OCI-LY1 (cell line): ENCODE results near the gene CYB5A.
"Not testable (repeated sequence)": the region's sequence is repeated elsewhere in the genome, so short reads cannot be mapped to it uniquely, and the experiment has no call there.

Experiments
- H2AFZ ChIP-seq: fragments of 200-600 bp; sonication (generic), shearing (Covaris generic); 2 replicates; pipeline ENCODE4 v1.6.0; 2014; ENCODE audit warnings: antibody characterized with exemption, mild to moderate bottlenecking, low read length
- H3F3A ChIP-seq: fragments of 200-600 bp; sonication (generic), shearing (Covaris generic); 2 replicates; pipeline ENCODE4 v1.6.0; 2014; ENCODE audit warnings: mild to moderate bottlenecking, antibody characterized with exemption, low read length, moderate library complexity; ENCODE audit not compliant: insufficient read depth
- H3K27ac ChIP-seq: fragments of 200-600 bp; sonication (generic); 2 replicates; pipeline ENCODE4 v1.5.1; 2014; ENCODE audit warnings: low read length, mixed run types, mild to moderate bottlenecking, low read depth; ENCODE audit not compliant: poor library complexity, severe bottlenecking
- H3K27me3 ChIP-seq: fragments of 200-600 bp; sonication (generic); 2 replicates; pipeline ENCODE4 v1.6.0; 2014; ENCODE audit warnings: antibody characterized with exemption, mild to moderate bottlenecking, low read length, moderate library complexity; ENCODE audit not compliant: insufficient read depth
- H3K36me3 ChIP-seq: fragments of 200-600 bp; sonication (generic); 2 replicates; pipeline ENCODE4 v1.6.1; 2014; ENCODE audit warnings: mild to moderate bottlenecking, antibody characterized with exemption, low read length, moderate library complexity, mixed read lengths; ENCODE audit not compliant: insufficient read depth
- H3K4me1 ChIP-seq: fragments of 200-600 bp; sonication (generic); 2 replicates; pipeline ENCODE4 v1.5.1; 2014; ENCODE audit warnings: mild to moderate bottlenecking, low read length, moderate library complexity; ENCODE audit not compliant: insufficient read depth, severe bottlenecking
- H3K4me2 ChIP-seq: fragments of 200-600 bp; sonication (generic), shearing (Covaris generic); 2 replicates; pipeline ENCODE4 v1.6.1; 2014; ENCODE audit warnings: low read length
- H3K4me3 ChIP-seq: fragments of 200-600 bp; sonication (generic); 2 replicates; pipeline ENCODE4 v1.5.1; 2014; ENCODE audit warnings: low read length, low read depth, mild to moderate bottlenecking, mixed read lengths; ENCODE audit not compliant: poor library complexity, severe bottlenecking
- H3K79me2 ChIP-seq: fragments of 200-600 bp; shearing (Covaris generic); 2 replicates; pipeline ENCODE4 v1.6.1; 2016; ENCODE audit warnings: mixed run types, low read length, mixed read lengths; ENCODE audit not compliant: insufficient read depth
- H3K9ac ChIP-seq: fragments of 200-600 bp; sonication (generic), shearing (Covaris generic); 2 replicates; pipeline ENCODE4 v1.6.1; 2014; ENCODE audit warnings: mild to moderate bottlenecking, low read length, mixed read lengths
- H3K9me2 ChIP-seq: fragments of 200-600 bp; sonication (generic), shearing (Covaris generic); 2 replicates; pipeline ENCODE4 v1.6.1; 2014; ENCODE audit warnings: low read depth, mild to moderate bottlenecking, low read length, mixed read lengths
- H3K9me3 ChIP-seq: fragments of 200-600 bp; shearing (Covaris generic); 2 replicates; pipeline ENCODE4 v1.6.1; 2014; ENCODE audit warnings: low read length, mixed read lengths
- H4K20me1 ChIP-seq: fragments of 200-600 bp; sonication (generic), shearing (Covaris generic); 2 replicates; pipeline ENCODE4 v1.6.0; 2016; ENCODE audit warnings: mild to moderate bottlenecking, low read length; ENCODE audit not compliant: insufficient read depth
- CTCF ChIP-seq: fragments of 200-600 bp; sonication (generic), shearing (Covaris generic); IDR thresholded peaks from 2 replicates; pipeline ENCODE4 v1.5.1; 2017; ENCODE audit warnings: mild to moderate bottlenecking, antibody characterized with exemption, low read length, moderate library complexity, mixed read lengths
- EZH2 ChIP-seq: fragments of 200-600 bp; sonication (generic), shearing (Covaris generic); IDR thresholded peaks from 2 replicates; pipeline ENCODE4 v1.8.0; 2017; ENCODE audit warnings: borderline replicate concordance, mixed run types, mild to moderate bottlenecking, antibody characterized with exemption, low read length, moderate library complexity, mixed read lengths

CYB5A gene

DNA sequence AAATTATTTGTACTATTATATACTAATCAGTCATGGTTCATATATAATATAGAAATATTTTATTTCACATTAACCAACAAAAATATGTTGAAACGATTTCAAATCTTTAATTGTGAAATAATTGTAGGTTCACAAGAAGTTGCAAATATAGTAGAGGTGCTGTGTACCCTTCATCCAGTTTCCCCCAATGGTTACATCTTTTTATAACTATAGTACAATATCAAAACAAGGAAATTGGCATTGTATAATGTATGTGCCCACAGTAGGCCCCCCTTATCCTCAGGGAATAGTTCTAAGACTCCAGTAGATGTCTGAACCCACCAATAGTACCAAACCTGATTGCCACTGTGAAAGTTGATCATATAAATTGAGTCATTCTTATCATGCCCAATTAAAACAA is 7.4 kb upstream of the CYB5A start:
- Histone ChIP-seq H3K79me2 (no peaks in the 10 kb centered on the region), H3K9me3 (peaks cover 2% of the 10 kb centered on the region; the same call in 1 of the 2 replicates), H3K27ac (no peak overlapping the region), H3K4me2 (no peak overlapping the region), H3K9me2 (no peaks in the 10 kb centered on the region), H3K27me3 (no peaks in the 10 kb centered on the region), H3K36me3 (no peaks in the 10 kb centered on the region; the same call in 1 of the 2 replicates), H4K20me1 (no peaks in the 10 kb centered on the region), H2AFZ (no peak overlapping the region), H3K4me3 (no peak overlapping the region), H3K4me1 (no peaks in the 10 kb centered on the region), H3K9ac (no peak overlapping the region), H3F3A (peaks cover 3% of the 10 kb centered on the region; the same call in 1 of the 2 replicates)
- TF ChIP-seq EZH2 (no peak), CTCF (no peak)

DNA sequence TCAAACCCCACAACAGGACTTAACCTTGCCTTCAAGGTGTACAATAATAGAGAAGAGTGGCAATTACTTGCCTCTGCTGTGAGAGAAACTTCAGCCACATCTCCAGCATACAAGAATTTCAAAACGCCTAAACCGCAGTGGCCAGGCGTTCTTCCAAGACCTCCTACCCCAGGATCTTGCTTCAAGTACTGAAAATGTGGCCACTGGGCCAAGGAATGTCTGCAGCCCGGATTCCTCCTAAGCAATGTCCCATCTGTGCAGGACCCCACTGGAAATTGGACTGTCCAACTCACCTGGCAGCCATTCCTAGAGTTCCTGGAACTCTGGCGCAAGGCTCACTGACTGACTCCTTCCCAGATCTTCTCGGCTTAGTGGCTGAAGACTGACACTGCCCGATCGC is 2.8 kb upstream of the CYB5A start:
- Histone ChIP-seq H3K27ac (no peak overlapping the region), H4K20me1 (no peaks in the 10 kb centered on the region), H3K4me2 (no peak overlapping the region), H3K9ac (no peak overlapping the region), H3K36me3 (peaks cover 10% of the 10 kb centered on the region), H3K27me3 (no peaks in the 10 kb centered on the region), H3F3A (no peaks in the 10 kb centered on the region), H3K4me3 (no peak overlapping the region), H2AFZ (no peak overlapping the region), H3K9me2 (no peaks in the 10 kb centered on the region), H3K79me2 (peaks cover 4% of the 10 kb centered on the region; the same call in 1 of the 2 replicates), H3K9me3 (peaks cover 5% of the 10 kb centered on the region), H3K4me1 (peaks cover 20% of the 10 kb centered on the region)
- no peak for TF ChIP-seq EZH2
- TF ChIP-seq CTCF = no peak

DNA sequence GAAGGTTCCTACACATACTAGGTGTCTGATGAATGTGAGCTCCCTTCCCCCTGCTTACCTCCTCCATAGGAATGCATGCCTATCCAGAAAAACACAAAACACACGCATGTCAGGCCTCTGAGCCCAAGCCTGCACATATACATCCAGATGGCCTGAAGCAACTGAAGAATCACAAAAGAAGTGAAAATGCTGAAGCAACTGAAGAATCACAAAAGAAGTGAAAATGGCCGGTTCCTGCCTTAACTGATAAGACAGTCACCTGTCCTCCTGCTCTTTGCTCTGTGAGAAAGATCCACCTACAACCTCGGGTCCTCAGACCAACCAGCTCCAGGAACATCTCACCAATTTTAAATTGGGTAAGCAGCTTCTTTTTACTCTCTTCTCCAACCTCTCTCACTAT is 1.2 kb upstream of the CYB5A start:
- not testable (repeated sequence) for H2AFZ ChIP-seq, H3K9me2 ChIP-seq, H3K9ac ChIP-seq, H3K4me3 ChIP-seq, H3K4me2 ChIP-seq, H3K9me3 ChIP-seq, H3K79me2 ChIP-seq, H3F3A ChIP-seq, H4K20me1 ChIP-seq, H3K27ac ChIP-seq, H3K27me3 ChIP-seq
- H3K36me3 ChIP-seq = peaks cover 10% of the 10 kb centered on the region
- peaks cover 35% of the 10 kb centered on the region for H3K4me1 ChIP-seq

DNA sequence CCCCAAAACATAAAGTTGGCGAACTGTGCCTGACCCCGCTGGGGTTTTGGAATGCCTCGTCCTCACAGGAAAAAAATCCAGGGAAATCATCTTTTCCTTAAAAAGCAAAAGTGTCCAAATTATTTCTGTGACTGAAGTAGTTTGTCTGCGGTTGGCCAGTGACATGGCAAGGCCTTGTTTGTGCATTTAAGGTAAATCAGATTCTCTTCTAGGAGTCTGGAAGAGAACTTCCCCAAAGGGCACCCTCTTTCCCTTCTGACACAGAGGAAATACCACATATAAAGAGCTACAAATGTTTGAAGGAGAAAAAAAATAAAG is 737 bp upstream of the CYB5A start:
- H3K27ac ChIP-seq = peak overlapping the region; percentile 54

More for the DNA sequence above, 737 bp upstream of the CYB5A start:
- no peaks in the 10 kb centered on the region for H3K27me3 ChIP-seq
- H3K36me3 ChIP-seq = peaks cover 10% of the 10 kb centered on the region
- H3K9me2 ChIP-seq = no peaks in the 10 kb centered on the region
- peak overlapping the region; percentile 70 for H3K9ac ChIP-seq
- H3K79me2 ChIP-seq = peaks cover 9% of the 10 kb centered on the region; the same call in 1 of the 2 replicates
- no peaks in the 10 kb centered on the region for H4K20me1 ChIP-seq
- H3K4me2 ChIP-seq = peak overlapping the region; percentile 81
- no peak for TF ChIP-seq CTCF
- no peak for TF ChIP-seq EZH2
- peak overlapping the region; percentile 43; the same call in 1 of the 2 replicates for H2AFZ ChIP-seq
- peaks cover 40% of the 10 kb centered on the region for H3K4me1 ChIP-seq
- H3K9me3 ChIP-seq = peaks cover 2% of the 10 kb centered on the region; the same call in 1 of the 2 replicates
- H3F3A ChIP-seq = 0 out of 2 replicates have a peak, but pooled peaks cover 5% of the 10 kb centered on the region
- H3K4me3 ChIP-seq = peak overlapping the region; percentile 92
